IMR-90 (cell line): Measurements from ENCODE around the gene HFE. TPM values are rescaled to one million over a fixed set of nuclear protein-coding genes. Genes with fewer than 3 reads are reported as not detected.

Experiments used
- ATAC-seq: fragments of 200-7000 bp; cut with Tn5 transposase; 2 replicates; pipeline ENCODE4 v1.9.1; 2020; ENCODE audit warnings: low read depth, mild to moderate bottlenecking, moderate library complexity
- BruUV-seq: library from RNA; stranded (reverse); fragments of 400-500 nt; replicated peaks from 2 replicates; lab custom pipeline; 2021; lab: Mats Ljungman, UMichigan
- CTCF ChIA-PET: fragments of 300-600 bp; formaldehyde crosslinking; extraction: SDS; loops from one replicate; lab custom pipeline; 2021; ENCODE audit warnings: antibody characterized with exemption; lab: Yijun Ruan, JAX
- POLR2A ChIA-PET: fragments of 300-600 bp; sonication (Branson Sonifier 250); formaldehyde crosslinking; loops from one replicate; lab custom pipeline; 2022; ENCODE audit warnings: antibody characterized with exemption; ENCODE audit not compliant: unreplicated experiment; lab: Charles Lee
- DNase-seq: peaks from one replicate; pipeline ENCODE4 v3.0.0; 2013
- H2AFZ ChIP-seq: replicated peaks from 2 replicates; pipeline ENCODE3; 2013; ENCODE audit warnings: low read length, mild to moderate bottlenecking; ENCODE audit not compliant: poor library complexity
- H2AK5ac ChIP-seq: 2 replicates; pipeline ENCODE4 v1.6.1; 2013; ENCODE audit warnings: low read depth, low read length, inconsistent platforms
- H2AK9ac ChIP-seq: replicated peaks from 2 replicates; pipeline ENCODE3; 2013; ENCODE audit warnings: mild to moderate bottlenecking, low read depth, low read length, moderate library complexity; ENCODE audit not compliant: poor library complexity
- H2BK120ac ChIP-seq: 2 replicates; pipeline ENCODE4 v1.6.1; 2013; ENCODE audit warnings: low read depth, low read length, inconsistent platforms
- H2BK15ac ChIP-seq: 3 replicates; pipeline ENCODE4 v1.6.1; 2013; ENCODE audit warnings: low read depth, low read length, inconsistent platforms
- H2BK20ac ChIP-seq: 2 replicates; pipeline ENCODE4 v1.6.1; 2013; ENCODE audit warnings: low read depth, mild to moderate bottlenecking, inconsistent platforms, low read length, moderate library complexity
- H2BK5ac ChIP-seq: 2 replicates; pipeline ENCODE4 v1.6.1; 2013; ENCODE audit warnings: mild to moderate bottlenecking, low read depth, low read length, inconsistent platforms; ENCODE audit not compliant: poor library complexity, severe bottlenecking
- H3K14ac ChIP-seq: replicated peaks from 2 replicates; pipeline ENCODE4 v1.6.1; 2013; ENCODE audit warnings: low read depth, low read length, inconsistent platforms
- H3K18ac ChIP-seq: 2 replicates; pipeline ENCODE4 v1.6.1; 2013; ENCODE audit warnings: low read depth, low read length, control low read depth
- H3K23ac ChIP-seq: 2 replicates; pipeline ENCODE4 v1.6.1; 2013; ENCODE audit warnings: low read depth, low read length, inconsistent platforms
- H3K27ac ChIP-seq: 2 replicates; pipeline ENCODE4 v1.5.1; 2013; ENCODE audit warnings: mild to moderate bottlenecking, control low read depth, low read length; ENCODE audit not compliant: insufficient read depth
- H3K27me3 ChIP-seq: 2 replicates; pipeline ENCODE4 v1.6.1; 2013; ENCODE audit warnings: low read length; ENCODE audit not compliant: control insufficient read depth, insufficient read depth
- H3K36me3 ChIP-seq: 2 replicates; pipeline ENCODE4 v1.6.1; 2013; ENCODE audit warnings: low read length, mixed read lengths; ENCODE audit not compliant: control insufficient read depth, insufficient read depth
- H3K4ac ChIP-seq: 2 replicates; pipeline ENCODE4 v1.6.1; 2013; ENCODE audit warnings: low read depth, low read length, inconsistent platforms
- H3K4me1 ChIP-seq: 2 replicates; pipeline ENCODE4 v1.6.1; 2013; ENCODE audit warnings: low read length, mixed read lengths; ENCODE audit not compliant: control insufficient read depth, insufficient read depth
- H3K4me2 ChIP-seq: 2 replicates; pipeline ENCODE4 v1.6.1; 2013; ENCODE audit warnings: low read depth, mild to moderate bottlenecking, control low read depth, low read length, moderate library complexity
- H3K4me3 ChIP-seq: 2 replicates; pipeline ENCODE4 v1.5.1; 2013; ENCODE audit warnings: low read depth, mild to moderate bottlenecking, control low read depth, low read length, moderate library complexity; ENCODE audit not compliant: insufficient read depth
- H3K56ac ChIP-seq: 2 replicates; pipeline ENCODE4 v1.6.1; 2013; ENCODE audit warnings: low read length, inconsistent platforms; ENCODE audit not compliant: insufficient read depth; ENCODE audit errors: extremely low read depth
- H3K79me1 ChIP-seq, 2 experiments: 2 replicates each; pipeline ENCODE4 v1.6.1; 2013; ENCODE audit warnings: low read length in 2 of 2, inconsistent platforms in 1 of 2, low read depth in 1 of 2
- H3K9ac ChIP-seq: 2 replicates; pipeline ENCODE4 v1.6.1; 2013; ENCODE audit warnings: low read depth, low read length, control low read depth
- H3K9me1 ChIP-seq: 2 replicates; pipeline ENCODE4 v1.6.1; 2013; ENCODE audit warnings: low read length, inconsistent platforms; ENCODE audit not compliant: insufficient read depth
- H3K9me3 ChIP-seq: 2 replicates; pipeline ENCODE4 v1.6.1; 2013; ENCODE audit warnings: low read length; ENCODE audit not compliant: control insufficient read depth, insufficient read depth
- H4K20me1 ChIP-seq: 2 replicates; pipeline ENCODE4 v1.6.1; 2013; ENCODE audit warnings: low read length, inconsistent platforms; ENCODE audit not compliant: insufficient read depth
- H4K5ac ChIP-seq: 2 replicates; pipeline ENCODE4 v1.6.1; 2013; ENCODE audit warnings: mild to moderate bottlenecking, low read depth, low read length, control low read depth
- H4K8ac ChIP-seq, 2 experiments: 2 replicates each; pipeline ENCODE4 v1.6.1; 2013; ENCODE audit warnings: low read depth in 2 of 2, low read length in 2 of 2, control low read depth in 1 of 2, inconsistent platforms in 1 of 2
- H4K91ac ChIP-seq: 2 replicates; pipeline ENCODE4 v1.6.1; 2013; ENCODE audit warnings: low read depth, low read length, inconsistent platforms; ENCODE audit not compliant: insufficient read depth
- BHLHE40 ChIP-seq: fragments of 150-350 bp; IDR thresholded peaks from 2 replicates; pipeline ENCODE4 v1.6.1; 2016; ENCODE audit warnings: mild to moderate bottlenecking, low read depth, low read length
- CEBPB ChIP-seq: IDR thresholded peaks from 2 replicates; pipeline ENCODE4 v1.6.1; 2012; ENCODE audit warnings: low read depth, low read length, improper control_type of control experiment
- CHD1 ChIP-seq: IDR thresholded peaks from 2 replicates; pipeline ENCODE4 v1.6.1; 2012; ENCODE audit warnings: low read depth, low read length, improper control_type of control experiment
- FOS ChIP-seq: fragments of 150-350 bp; IDR thresholded peaks from 2 replicates; pipeline ENCODE4 v1.6.1; 2016; ENCODE audit warnings: low read depth, low read length
- MAFK ChIP-seq: IDR thresholded peaks from 2 replicates; pipeline ENCODE4 v1.6.1; 2012; ENCODE audit warnings: low read depth, low read length, improper control_type of control experiment
- MAZ ChIP-seq: IDR thresholded peaks from 2 replicates; pipeline ENCODE4 v1.6.1; 2012; ENCODE audit warnings: low read depth, mild to moderate bottlenecking, low read length, improper control_type of control experiment, moderate library complexity, borderline replicate concordance
- MXI1 ChIP-seq: IDR thresholded peaks from 2 replicates; pipeline ENCODE4 v1.6.1; 2012; ENCODE audit warnings: low read depth, mild to moderate bottlenecking, low read length, moderate library complexity, borderline replicate concordance
- NFE2L2 ChIP-seq: fragments of 150-350 bp; IDR thresholded peaks from 2 replicates; pipeline ENCODE4 v1.6.1; 2016; ENCODE audit warnings: low read depth, mild to moderate bottlenecking, low read length
- POLR2A ChIP-seq: IDR thresholded peaks from 2 replicates; pipeline ENCODE4 v1.6.1; 2012; ENCODE audit warnings: mild to moderate bottlenecking, low read depth, low read length
- RAD21 ChIP-seq: IDR thresholded peaks from 2 replicates; pipeline ENCODE4 v1.6.1; 2012; ENCODE audit warnings: low read length, improper control_type of control experiment
- RCOR1 ChIP-seq: IDR thresholded peaks from 2 replicates; pipeline ENCODE4 v1.6.1; 2012; ENCODE audit warnings: mild to moderate bottlenecking, low read length, improper control_type of control experiment; ENCODE audit not compliant: insufficient replicate concordance
- RFX5 ChIP-seq: IDR thresholded peaks from 2 replicates; pipeline ENCODE4 v1.8.0; 2012; ENCODE audit warnings: low read depth, mild to moderate bottlenecking, low read length, moderate library complexity
- SMC3 ChIP-seq: fragments of 150-350 bp; IDR thresholded peaks from 2 replicates; pipeline ENCODE4 v1.6.1; 2016; ENCODE audit warnings: low read depth, mild to moderate bottlenecking, antibody characterized with exemption, low read length, moderate library complexity
- WGBS, 2 experiments: methylation state at CpG; one replicate each; pipeline versions ENCODE4 v1.1.5 to v1.1.7; 2013; ENCODE audit warnings: missing lambda C conversion rate in 2 of 2; ENCODE audit not compliant: insufficient read length in 1 of 2; ENCODE audit errors: extremely low coverage in 2 of 2; 5-methylcytosine and 5-hydroxymethylcytosine counted together
- dilution Hi-C: fragments of 300-500 bp; cut with HindIII; formaldehyde crosslinking; loops from one replicate; pipeline ENCODE4 v1.14.3; 2018; ENCODE audit warnings: low sequenced_read_pairs; ENCODE audit not compliant: unreplicated experiment
- in situ Hi-C: fragments of 300-500 bp; cut with MboI; formaldehyde crosslinking; loops from 3 replicates; pipeline ENCODE4 v1.14.3; 2019; ENCODE audit warnings: low sequenced_read_pairs, inconsistent platforms, mixed read lengths
- intact Hi-C: fragments of 100-400 bp; cut with micrococcal nuclease; formaldehyde crosslinking; loops from 2 replicates; pipeline ENCODE4 v1.10.0; 2022
- polyA plus RNA-seq, 3 experiments: library from polyadenylated mRNA; depleted of rRNA; stranded (reverse); fragments of >200 nt; gene quantifications; 2 replicates each; pipeline ENCODE4 v1.2.3, GENCODE V29; 2012; ENCODE audit warnings: low replicate concordance in 1 of 3
- total RNA-seq: library from RNA; depleted of rRNA; stranded (reverse); fragments of >200 nt; gene quantifications from 2 replicates; pipeline ENCODE4 v1.2.3, GENCODE V29; 2012
- TF ChIP-seq, protein P1 (sequence below): conservative IDR thresholded peaks from 2 replicates; pipeline ENCODE4 v1.5.1; 2012; ENCODE audit warnings: mild to moderate bottlenecking, low read depth, low read length, improper control_type of control experiment
- TF ChIP-seq, protein P2 (sequence below): fragments of 150-350 bp; IDR thresholded peaks from 2 replicates; pipeline ENCODE4 v1.6.1; 2017; ENCODE audit warnings: mild to moderate bottlenecking, antibody characterized with exemption, low read length, low read depth
- TF ChIP-seq, protein P3 (sequence below): fragments of 150-350 bp; IDR thresholded peaks from 2 replicates; pipeline ENCODE4 v1.6.1; 2016; ENCODE audit warnings: low read depth, mild to moderate bottlenecking, low read length, moderate library complexity, borderline replicate concordance

Gene HFE
- total and polyA plus RNA-seq, 2 of the 4 experiments (the other 2 are of a cell fraction): 14.9 to 15.7 TPM

DNA sequence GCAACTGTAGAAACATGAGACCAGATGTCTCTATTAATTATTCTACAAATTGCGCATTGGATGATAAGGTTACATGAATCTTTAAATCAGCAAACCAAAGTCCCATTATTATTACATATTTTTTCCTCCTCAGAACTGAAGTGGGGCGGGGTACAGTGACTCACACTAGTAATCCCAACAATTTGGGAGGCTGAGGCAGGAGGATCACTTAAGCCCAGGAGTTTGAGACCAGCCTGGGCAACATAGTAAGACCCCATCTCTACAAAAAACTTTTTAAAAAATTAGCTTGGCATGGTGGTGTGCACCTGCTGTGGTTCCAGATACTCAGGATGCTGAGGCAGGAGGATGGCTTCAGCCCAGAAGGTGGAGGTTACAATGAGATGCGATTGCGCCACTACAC is 29.0 kb downstream of the HFE start:
- Histone ChIP-seq H2AK5ac (no peak overlapping the region), H3K56ac (no peak overlapping the region), H2BK120ac (no peak overlapping the region), H4K5ac (no peak overlapping the region), H3K4ac (no peak overlapping the region), H2BK15ac (no peak overlapping the region), H2BK20ac (no peak overlapping the region), H3K4me3 (no peak overlapping the region), H4K91ac (no peak overlapping the region), H3K4me1 (no peaks in the 10 kb centered on the region), H3K9me3 (no peaks in the 10 kb centered on the region), H4K8ac (no peak overlapping the region), H3K9me1 (no peaks in the 10 kb centered on the region), H3K36me3 (no peaks in the 10 kb centered on the region), H3K79me1 (no peaks in the 10 kb centered on the region), H3K27me3 (no peaks in the 10 kb centered on the region), H3K9ac (no peak overlapping the region), H3K18ac (no peak overlapping the region), H3K23ac (no peak overlapping the region), H2AK9ac (no peak overlapping the region), H2BK5ac (no peak overlapping the region), H3K27ac (no peak overlapping the region), H3K14ac (no peak overlapping the region), H4K20me1 (no peaks in the 10 kb centered on the region), H2AFZ (no peak overlapping the region), H3K4me2 (no peak overlapping the region)
- BruUV-seq: no TSS peak
- CTCF ChIA-PET: no interaction called here
- DNase-seq (no peak), ATAC-seq (no peak)
- in situ Hi-C loops (no loop called here), dilution Hi-C loops (no loop called here), intact Hi-C loops (no loop called here)
- POLR2A ChIA-PET: no interaction called here
- whole genome bisulfite sequencing, 2 experiments: no CpG with 5 or more reads among the region's 4 CpGs
- TF ChIP-seq CEBPB: no peak
- no peak for TF ChIP-seq RCOR1
- TF ChIP-seq MXI1: no peak
- TF ChIP-seq, protein P1, sequence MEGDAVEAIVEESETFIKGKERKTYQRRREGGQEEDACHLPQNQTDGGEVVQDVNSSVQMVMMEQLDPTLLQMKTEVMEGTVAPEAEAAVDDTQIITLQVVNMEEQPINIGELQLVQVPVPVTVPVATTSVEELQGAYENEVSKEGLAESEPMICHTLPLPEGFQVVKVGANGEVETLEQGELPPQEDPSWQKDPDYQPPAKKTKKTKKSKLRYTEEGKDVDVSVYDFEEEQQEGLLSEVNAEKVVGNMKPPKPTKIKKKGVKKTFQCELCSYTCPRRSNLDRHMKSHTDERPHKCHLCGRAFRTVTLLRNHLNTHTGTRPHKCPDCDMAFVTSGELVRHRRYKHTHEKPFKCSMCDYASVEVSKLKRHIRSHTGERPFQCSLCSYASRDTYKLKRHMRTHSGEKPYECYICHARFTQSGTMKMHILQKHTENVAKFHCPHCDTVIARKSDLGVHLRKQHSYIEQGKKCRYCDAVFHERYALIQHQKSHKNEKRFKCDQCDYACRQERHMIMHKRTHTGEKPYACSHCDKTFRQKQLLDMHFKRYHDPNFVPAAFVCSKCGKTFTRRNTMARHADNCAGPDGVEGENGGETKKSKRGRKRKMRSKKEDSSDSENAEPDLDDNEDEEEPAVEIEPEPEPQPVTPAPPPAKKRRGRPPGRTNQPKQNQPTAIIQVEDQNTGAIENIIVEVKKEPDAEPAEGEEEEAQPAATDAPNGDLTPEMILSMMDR: no peak
- TF ChIP-seq MAZ: no peak
- no peak for TF ChIP-seq CHD1
- TF ChIP-seq RFX5: no peak
- no peak for TF ChIP-seq FOS
- TF ChIP-seq BHLHE40: no peak
- TF ChIP-seq, protein P2, sequence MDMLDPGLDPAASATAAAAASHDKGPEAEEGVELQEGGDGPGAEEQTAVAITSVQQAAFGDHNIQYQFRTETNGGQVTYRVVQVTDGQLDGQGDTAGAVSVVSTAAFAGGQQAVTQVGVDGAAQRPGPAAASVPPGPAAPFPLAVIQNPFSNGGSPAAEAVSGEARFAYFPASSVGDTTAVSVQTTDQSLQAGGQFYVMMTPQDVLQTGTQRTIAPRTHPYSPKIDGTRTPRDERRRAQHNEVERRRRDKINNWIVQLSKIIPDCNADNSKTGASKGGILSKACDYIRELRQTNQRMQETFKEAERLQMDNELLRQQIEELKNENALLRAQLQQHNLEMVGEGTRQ: no peak
- TF ChIP-seq MAFK: no peak
- TF ChIP-seq RAD21: no peak
- no peak for TF ChIP-seq SMC3
- TF ChIP-seq, protein P3, sequence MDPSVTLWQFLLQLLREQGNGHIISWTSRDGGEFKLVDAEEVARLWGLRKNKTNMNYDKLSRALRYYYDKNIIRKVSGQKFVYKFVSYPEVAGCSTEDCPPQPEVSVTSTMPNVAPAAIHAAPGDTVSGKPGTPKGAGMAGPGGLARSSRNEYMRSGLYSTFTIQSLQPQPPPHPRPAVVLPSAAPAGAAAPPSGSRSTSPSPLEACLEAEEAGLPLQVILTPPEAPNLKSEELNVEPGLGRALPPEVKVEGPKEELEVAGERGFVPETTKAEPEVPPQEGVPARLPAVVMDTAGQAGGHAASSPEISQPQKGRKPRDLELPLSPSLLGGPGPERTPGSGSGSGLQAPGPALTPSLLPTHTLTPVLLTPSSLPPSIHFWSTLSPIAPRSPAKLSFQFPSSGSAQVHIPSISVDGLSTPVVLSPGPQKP: no peak
- no peak for TF ChIP-seq POLR2A
- no peak for TF ChIP-seq NFE2L2
